GM21786 (cell line): ENCODE data around the gene U2AF1L4.

Experiments used
- ATAC-seq: cut with Tn5 transposase; IDR thresholded peaks from one replicate; pipeline ENCODE4 v1.9.1; 2021; ENCODE audit not compliant: unreplicated experiment

Gene U2AF1L4

GRCh38 chr19:35742121-35742724, 3.0 kb downstream of the U2AF1L4 start, which contains the start of gene IGFLR1:
IGFLR1 (minus strand) TSS chr19:35742452; CDS start chr19:35741180, 1,272 bp downstream.
- no peak for ATAC-seq

GRCh38 chr19:35741203-35741515, 4.1 kb downstream of the U2AF1L4 start:
- ATAC-seq, result no peak

- ATAC-seq, result peak; percentile 47
Observed at GRCh38 chr19:35740423-35741202, 4.6 kb downstream of the U2AF1L4 start.

- ATAC-seq, result peak; percentile 4
Observed at GRCh38 chr19:35740108-35740422, 5.2 kb downstream of the U2AF1L4 start.

GRCh38 chr19:35739275-35740107, 5.7 kb downstream of the U2AF1L4 start:
- ATAC-seq, result no peak

GRCh38 chr19:35738887-35739229, 6.4 kb downstream of the U2AF1L4 start:
- ATAC-seq, result no peak

GRCh38 chr19:35738021-35738886, 7.0 kb downstream of the U2AF1L4 start:
- no peak for ATAC-seq

- ATAC-seq, result no peak
Observed at GRCh38 chr19:35736913-35737886, 8.0 kb downstream of the U2AF1L4 start.

GRCh38 chr19:35734889-35735288, 10.3 kb downstream of the U2AF1L4 start:
- ATAC-seq, result no peak

GRCh38 chr19:35734273-35734672, 10.9 kb downstream of the U2AF1L4 start:
- no peak for ATAC-seq

GRCh38 chr19:35733180-35734125, 11.8 kb downstream of the U2AF1L4 start:
- ATAC-seq, result no peak

- no peak for ATAC-seq
Observed at GRCh38 chr19:35732540-35733179, 12.6 kb downstream of the U2AF1L4 start.

GRCh38 chr19:35731779-35732405, 13.3 kb downstream of the U2AF1L4 start:
- no peak for ATAC-seq

GRCh38 chr19:35731353-35731752, 13.9 kb downstream of the U2AF1L4 start:
- no peak for ATAC-seq

- no peak for ATAC-seq
Observed at GRCh38 chr19:35730326-35730725, 14.9 kb downstream of the U2AF1L4 start.

GRCh38 chr19:35729763-35730162, 15.5 kb downstream of the U2AF1L4 start:
- no peak for ATAC-seq

- ATAC-seq, result no peak
Observed at GRCh38 chr19:35729021-35729420, 16.2 kb downstream of the U2AF1L4 start.
